Amniotic epithelial cell (primary cell): ENCODE data around the gene COPS8.

Experiments
- DNase-seq: peaks from one replicate; pipeline ENCODE4 v3.0.0-alpha.2; 2010; ENCODE audit warnings: low read depth

The COPS8 gene

DNA sequence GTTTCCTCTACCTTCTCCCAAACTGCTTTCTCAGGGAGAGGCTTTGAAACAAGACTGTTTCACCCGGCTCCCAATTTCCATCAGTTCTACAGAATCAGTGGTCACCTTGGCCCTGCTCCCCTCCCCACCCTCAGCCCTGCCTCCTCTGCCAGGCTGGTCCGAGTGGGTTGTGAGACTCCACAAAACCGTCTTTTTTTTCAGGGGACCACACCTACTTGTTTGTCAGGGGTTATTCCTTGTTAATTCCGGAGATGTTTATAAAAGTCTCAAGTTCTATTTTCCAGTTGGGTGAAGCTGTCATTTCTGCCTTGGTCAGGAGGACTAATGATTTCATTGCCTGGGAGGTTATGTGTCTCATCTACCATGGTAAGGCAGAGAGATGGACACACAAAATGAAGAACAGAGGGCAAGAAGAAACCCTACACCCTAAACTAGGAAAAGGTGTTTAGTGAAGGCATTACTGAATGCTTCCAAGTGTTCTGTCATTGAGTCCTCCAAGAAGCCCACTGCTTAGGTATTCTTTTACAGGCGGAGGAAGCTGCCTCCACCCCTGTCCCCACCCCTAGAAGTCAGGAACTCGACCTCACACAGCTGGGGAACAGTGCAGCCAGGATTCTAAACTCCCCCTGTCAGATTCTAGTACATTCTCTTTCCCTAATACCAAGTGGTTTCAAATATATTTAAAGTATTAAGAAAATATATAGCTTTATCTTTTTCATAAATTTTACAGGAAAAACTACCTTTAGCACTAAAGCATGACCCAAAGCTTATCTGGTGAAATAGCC, 46.3 kb downstream of the COPS8 start:
- no peak for DNase-seq

DNA sequence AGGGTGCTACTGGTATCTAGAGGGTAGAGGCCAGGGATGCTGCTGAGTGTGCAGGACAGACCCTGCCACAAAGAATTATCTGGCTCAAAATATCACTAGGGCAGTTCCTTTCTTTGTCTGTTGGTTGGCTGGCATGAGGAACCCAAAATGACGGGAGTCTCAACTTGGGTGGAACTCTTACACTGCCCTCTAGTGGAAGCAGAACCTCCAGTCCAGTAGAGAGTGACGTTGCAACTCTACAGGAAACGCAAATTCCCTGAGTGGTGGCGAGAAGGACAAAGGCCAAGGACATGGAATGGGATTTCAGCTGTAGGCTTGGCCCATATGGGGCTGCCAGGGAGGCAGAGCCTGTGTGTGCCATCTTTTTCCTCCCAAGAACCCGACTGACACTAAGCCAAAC, 47.1 kb downstream of the COPS8 start:
- peak; percentile 24 for DNase-seq

DNA sequence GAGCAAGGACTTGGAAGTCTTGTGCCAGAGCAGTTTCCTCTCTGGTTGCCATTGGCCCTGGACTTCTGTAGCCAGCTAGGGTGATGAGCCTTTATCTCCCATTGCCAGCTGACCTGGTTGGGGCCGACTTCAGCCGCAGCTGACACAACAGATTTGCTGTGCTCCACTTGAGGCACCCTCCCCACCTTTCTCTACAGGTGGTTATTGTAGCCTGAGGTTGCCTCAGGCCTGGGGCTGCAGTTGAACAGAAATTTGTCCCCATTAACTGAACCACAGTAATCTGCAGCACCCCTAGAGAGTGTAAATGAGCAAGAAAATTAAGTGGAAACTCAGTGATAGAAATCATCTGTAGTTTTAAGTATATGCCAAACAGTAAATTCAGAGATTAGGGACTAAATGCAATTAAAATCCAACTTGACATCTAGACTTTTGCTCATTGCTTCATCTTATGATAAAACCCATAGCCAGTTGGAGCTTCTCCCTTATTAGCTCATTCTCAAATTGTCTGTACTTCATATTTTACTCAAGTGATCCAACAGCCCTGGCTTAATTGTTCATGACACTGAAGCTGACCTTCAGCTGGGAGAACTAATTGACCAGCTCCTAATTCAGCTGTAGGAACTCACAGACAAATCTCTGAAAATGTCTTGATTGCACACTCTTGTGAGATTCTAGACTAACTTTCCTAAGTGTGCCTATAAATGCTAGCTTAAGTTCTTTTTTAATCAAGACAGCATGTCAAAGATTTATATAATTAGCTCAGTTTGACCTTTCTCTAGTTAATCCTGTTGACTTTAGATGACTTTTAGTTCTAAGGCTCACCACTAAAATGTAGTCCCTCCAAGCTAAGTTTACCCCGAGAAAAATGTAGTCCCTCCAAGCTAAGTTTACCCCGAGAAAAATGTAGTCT, 48.9 kb downstream of the COPS8 start:
- DNase-seq = no peak

DNA sequence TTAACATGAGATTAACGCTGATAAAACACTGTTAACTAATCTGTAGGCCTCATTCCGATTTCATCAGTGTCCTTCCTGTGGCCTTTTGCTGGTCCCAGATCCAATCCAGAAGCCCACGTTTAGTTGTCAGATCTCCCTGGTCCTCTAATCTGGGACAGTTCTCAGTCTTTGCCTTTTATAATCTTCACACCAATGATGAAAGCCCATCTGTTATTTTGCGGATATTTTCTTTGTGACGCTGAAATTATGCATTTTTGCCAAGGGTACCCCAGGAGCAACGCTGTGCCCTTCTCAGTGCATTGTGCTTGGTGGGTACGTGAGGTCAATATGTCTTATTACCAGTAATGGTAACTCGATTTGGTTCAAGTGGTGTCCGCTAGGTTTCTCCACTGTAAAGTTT, 51.1 kb downstream of the COPS8 start:
- DNase-seq = no peak

DNA sequence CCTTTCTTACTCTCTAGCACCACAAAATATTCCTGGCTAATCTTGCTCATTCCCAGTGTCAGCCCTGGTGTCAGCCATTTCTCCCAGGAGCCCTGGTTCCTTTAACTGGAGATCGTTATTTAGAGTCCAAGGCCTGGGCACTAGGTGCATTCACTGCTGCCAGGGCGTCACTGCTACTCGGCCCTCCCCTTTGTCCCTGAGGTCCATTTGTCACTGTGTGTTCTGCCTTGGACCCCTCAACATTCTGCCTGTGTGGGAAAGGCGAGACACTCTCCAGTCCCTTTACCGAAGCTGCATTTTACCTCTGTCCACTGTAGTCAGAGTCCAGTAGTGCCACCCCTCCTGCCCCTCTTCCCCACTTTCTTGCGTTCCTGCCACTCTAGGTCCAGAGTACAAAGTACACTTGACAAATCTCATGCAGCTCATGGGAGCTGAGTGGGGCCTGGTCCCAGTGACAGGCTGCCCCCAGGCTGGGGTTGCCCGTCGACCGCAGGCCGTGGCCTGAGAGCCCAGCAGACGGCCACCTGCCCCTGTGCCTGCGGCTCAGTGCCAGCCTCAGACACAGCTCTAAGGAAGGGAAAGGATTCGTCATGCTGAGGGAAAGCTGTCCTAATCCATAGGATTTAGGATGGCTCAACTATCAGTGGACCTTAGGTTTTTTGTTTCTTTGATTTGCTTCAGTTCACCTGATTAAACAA, 52.1 kb downstream of the COPS8 start:
- no peak for DNase-seq

DNA sequence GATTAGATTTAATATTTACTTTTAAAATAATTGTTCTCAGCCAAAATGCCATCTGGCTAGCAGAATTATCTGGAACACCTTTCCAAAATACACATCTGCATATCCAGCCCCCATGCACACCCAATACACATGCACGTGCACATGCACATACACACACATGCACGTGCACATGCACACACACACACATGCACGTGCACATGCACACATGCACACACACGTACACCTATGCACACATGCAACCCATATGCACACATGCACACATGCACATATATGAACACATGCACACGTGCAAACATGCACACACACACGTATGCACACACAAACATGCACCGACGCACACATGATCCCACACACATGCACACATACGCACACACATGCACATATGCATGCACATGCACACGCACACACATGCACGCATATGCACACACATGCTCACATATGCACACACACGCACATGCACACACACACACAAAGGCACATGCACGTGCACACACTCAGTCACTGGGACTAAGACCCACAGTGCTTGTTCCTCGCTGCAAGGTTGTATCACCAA, 53.5 kb downstream of the COPS8 start:
- no peak for DNase-seq

DNA sequence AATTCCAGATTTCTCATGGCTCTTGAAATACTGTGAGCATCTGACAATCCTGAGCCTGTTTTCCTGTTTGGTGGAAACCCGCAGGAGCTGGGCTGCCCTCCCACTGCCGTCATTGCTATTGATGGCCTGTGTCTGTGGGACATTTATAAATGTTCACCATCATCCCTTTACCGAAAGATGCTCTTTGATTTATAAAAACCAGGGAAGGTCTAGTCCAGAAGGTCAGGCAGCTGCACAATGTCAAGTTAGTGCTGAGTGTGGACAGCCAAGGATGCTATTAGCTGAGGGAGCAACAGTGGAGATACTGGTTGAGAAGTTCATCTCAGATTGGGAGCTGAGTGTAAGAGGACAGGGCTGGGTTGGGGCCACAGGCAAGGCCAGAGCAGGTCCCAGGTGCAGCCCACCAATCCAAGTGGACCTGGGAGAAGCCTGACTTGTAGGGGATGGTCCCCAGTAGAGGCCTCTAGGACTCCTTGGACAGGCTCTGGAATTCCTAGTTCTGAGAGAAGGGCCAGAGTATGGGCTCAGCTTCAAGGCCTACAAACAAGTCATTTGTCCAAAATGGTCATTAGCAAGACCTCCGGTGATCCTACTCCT, 55.1 kb downstream of the COPS8 start:
- DNase-seq = peak; percentile 27

DNA sequence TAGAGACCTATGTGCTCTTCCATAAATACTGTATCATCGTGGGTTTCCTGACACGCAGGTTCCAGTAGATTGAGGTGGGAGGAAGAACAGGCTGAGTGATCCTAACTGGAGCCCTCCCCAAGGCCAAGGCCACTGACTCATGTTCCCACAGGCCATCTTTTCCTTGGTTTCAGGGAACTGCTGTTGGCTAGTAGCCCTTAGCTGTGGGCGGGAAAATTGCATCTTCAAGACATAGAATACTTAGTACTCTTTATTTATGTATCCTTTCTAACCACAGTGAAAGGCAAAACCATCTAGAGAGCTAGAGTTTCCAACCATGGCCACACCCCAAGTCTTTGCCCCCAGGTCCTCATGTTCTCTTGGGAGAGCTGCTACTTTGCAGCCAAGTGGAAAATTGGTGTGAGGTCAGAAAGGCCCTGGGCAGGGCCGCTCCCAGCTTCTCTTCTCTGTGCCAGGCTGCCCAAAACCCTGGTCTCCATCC, 55.9 kb downstream of the COPS8 start:
- DNase-seq = peak; percentile 89

DNA sequence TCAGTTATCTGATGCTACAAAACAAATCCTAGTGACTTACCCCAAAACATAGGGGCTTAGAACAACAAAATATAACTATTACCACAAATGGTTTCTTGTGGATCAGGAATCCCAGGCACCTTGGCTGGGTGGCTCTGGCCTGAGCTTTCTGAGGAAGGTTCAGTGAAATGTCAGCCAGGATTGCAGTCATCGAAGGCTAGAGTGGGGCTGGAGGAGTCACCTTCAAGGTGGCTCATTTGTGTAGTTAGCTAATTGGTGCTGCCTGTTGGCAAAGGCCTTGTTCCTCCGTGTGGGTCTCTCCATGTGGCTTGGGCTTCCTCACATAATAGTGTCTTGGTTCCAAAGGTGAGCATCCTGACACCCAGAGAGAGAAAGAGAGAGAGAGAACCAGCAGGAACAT, 57.4 kb downstream of the COPS8 start:
- DNase-seq = no peak

DNA sequence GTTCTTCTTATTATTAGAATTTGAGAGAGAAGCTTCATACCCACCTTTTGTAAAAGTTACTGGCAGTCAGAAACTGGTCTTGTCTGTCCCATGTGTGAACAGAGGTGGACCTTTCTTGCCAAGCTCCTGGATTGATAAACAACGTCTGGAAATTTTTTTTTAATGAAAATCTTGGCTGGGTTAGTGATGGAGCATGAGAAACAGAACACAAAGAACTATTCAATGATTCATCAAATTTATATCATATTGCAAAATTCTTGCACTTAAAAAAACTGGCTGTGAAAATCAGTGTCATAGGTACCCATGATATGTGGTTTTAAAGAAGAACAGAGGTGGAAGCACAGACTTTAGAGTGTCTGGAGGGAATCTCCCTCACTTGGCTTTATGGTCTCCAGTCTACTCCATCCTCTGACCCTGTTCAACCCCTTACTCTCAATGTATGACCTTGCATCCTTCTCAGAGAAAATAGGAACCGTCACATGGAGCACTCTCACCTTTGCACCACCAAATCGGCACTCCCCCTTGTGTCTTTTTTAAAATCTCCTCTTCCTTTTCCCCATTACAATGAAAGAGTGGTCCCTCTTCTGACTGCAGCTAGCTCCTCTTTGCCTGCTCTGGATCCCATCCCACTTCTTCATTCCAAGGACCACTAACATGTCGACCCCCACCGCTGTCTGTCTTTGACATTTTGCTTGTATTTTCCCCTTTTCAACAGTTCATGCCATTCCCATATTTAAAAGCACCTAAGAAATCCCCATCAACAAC, 58.2 kb downstream of the COPS8 start:
- peak; percentile 90 for DNase-seq

DNA sequence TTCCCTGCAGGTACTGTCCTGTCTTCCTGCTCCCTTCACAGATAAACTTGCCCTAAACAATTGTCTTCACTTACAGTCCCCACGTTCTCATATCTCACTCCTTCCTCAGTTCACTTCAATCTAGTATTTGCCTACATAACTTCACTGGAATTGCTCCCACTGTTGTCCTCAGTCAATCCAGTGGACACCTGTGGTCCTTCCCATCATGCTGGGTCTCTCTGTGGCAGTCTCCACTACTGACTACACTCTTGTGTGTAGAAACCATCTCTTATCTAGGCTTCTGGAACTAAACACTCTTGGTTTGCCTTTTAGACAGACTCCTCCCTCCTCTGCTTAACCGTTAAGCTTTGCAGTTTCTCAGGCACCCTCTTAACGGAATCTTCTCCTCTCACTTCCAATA, 58.8 kb downstream of the COPS8 start:
- DNase-seq = peak; percentile 21

DNA sequence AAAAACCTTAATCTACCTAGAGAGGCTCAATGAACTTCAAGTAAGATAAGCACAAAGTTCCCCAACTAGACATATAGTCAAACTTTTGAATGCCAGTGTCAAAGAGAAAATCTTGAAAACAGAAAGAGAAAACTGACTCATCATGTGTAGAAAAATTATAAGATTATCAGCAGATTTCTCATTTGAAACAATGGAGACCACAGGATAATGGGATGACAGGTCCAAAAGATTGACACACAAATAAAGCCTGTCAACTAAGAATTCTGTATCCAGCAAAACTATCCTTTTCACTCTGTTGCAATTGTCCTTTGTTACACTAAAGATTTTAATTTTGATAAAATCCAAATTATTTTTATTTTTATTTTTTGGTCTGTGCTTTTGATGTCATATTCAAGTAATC, 61.6 kb downstream of the COPS8 start:
- peak; percentile 35 for DNase-seq

DNA sequence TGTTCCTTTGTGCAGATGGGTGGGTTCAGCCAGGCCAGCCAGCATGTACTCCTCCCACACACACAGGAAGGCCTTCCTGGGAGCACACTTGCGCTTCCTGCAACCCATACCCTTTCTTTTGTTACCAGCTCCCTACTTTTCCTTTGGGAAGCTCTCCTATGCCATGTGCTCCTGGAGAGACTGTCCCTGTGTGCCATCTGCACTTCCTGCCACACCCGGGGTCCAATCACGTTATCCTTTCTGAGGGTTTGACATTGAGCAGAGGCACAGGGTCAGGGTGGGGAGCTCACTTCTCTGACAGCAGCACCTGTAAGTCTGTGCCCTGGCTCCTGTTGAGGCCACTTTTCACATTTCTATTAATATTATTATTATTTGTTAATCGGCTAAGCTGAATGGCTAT, 62.9 kb downstream of the COPS8 start:
- no peak for DNase-seq

DNA sequence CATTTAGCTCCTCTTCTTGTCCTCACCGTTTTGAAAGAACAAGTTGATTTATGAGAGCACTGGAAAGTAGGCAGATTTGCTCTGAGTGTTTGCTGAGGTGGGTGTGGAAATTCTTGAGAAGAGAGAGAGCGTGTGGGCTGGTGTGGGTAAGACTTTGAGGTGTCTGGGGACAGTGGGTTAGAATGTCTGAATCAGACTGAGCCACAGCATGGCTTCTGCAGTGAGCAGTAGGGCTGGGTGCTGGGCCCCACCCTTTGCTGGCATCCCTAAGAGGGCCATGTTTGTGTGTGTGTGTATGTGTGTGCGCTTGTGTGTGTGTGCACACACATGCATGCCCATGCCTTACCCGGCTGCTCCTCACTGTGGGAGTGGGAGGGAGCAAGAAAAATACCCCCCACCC, 63.7 kb downstream of the COPS8 start:
- DNase-seq = peak; percentile 65
